ENCODE data around the gene TARBP1. TPM values are rescaled to one million over a fixed set of nuclear protein-coding genes. Genes with fewer than 3 reads are reported as not detected.
A peak's percentile ranks its signal among the peaks of the same experiment; 100 is the strongest.
"Not testable (repeated sequence)": the region's sequence is repeated elsewhere in the genome, so short reads cannot be mapped to it uniquely, and the experiment has no call there.

The TARBP1 gene
- total RNA-seq, 1 donor from 2014 or later, result 11.2 TPM

GRCh38 chr1:234393190-234393589, 85.8 kb downstream of the TARBP1 start:
- DNase-seq (ENCODE audit: low spot score), result no peak
- H3K4me3 Mint-ChIP-seq (ENCODE audit: unreplicated experiment), result no peak overlapping the region
- H3K27ac Mint-ChIP-seq (ENCODE audit: unreplicated experiment), result no peak overlapping the region
- H3K36me3 Mint-ChIP-seq (ENCODE audit: low read depth), result peaks cover 8% of the 10 kb centered on the region
- H3K4me1 Mint-ChIP-seq (ENCODE audit: low read depth), result no peaks in the 10 kb centered on the region
- no peaks in the 10 kb centered on the region for H3K9me3 Mint-ChIP-seq (ENCODE audit: low read depth)
- TF ChIP-seq CTCF (IDR thresholded peaks at IDR 0.05), result peak; percentile 13
- no peaks in the 10 kb centered on the region for H3K27me3 Mint-ChIP-seq (ENCODE audit: low read depth)

GRCh38 chr1:234388094-234388493, 90.9 kb downstream of the TARBP1 start:
- TF ChIP-seq CTCF (IDR thresholded peaks at IDR 0.05), result no peak
- H3K36me3 Mint-ChIP-seq (ENCODE audit: low read depth), result peaks cover 15% of the 10 kb centered on the region

GRCh38 chr1:234386122-234386521, 92.9 kb downstream of the TARBP1 start:
- Mint-ChIP-seq H3K27ac (ENCODE audit: unreplicated experiment) (no peak overlapping the region), H3K4me3 (ENCODE audit: unreplicated experiment) (no peak overlapping the region), H3K9me3 (ENCODE audit: low read depth) (no peaks in the 10 kb centered on the region), H3K36me3 (ENCODE audit: low read depth) (peaks cover 13% of the 10 kb centered on the region), H3K27me3 (ENCODE audit: low read depth) (no peaks in the 10 kb centered on the region), H3K4me1 (ENCODE audit: low read depth) (no peaks in the 10 kb centered on the region)
- DNase-seq (ENCODE audit: low spot score), result no peak
- TF ChIP-seq CTCF (IDR thresholded peaks at IDR 0.05), result no peak

More at GRCh38 chr1:234388094-234388493, 90.9 kb downstream of the TARBP1 start:
- Mint-ChIP-seq H3K4me1 (ENCODE audit: low read depth) (no peaks in the 10 kb centered on the region), H3K27me3 (ENCODE audit: low read depth) (no peaks in the 10 kb centered on the region), H3K9me3 (ENCODE audit: low read depth) (no peaks in the 10 kb centered on the region), H3K4me3 (ENCODE audit: unreplicated experiment) (no peak overlapping the region), H3K27ac (ENCODE audit: unreplicated experiment) (no peak overlapping the region)
- no peak for DNase-seq (ENCODE audit: low spot score)

GRCh38 chr1:234381699-234382555, 97.1 kb downstream of the TARBP1 start:
- H3K36me3 Mint-ChIP-seq (ENCODE audit: low read depth), result peaks cover 30% of the 10 kb centered on the region
- H3K27me3 Mint-ChIP-seq (ENCODE audit: low read depth), result no peaks in the 10 kb centered on the region
- no peaks in the 10 kb centered on the region for H3K9me3 Mint-ChIP-seq (ENCODE audit: low read depth)
- no peaks in the 10 kb centered on the region for H3K4me1 Mint-ChIP-seq (ENCODE audit: low read depth)
- no peak for TF ChIP-seq CTCF (IDR thresholded peaks at IDR 0.05)
- no peak overlapping the region for H3K4me3 Mint-ChIP-seq (ENCODE audit: unreplicated experiment)
- H3K27ac Mint-ChIP-seq (ENCODE audit: unreplicated experiment), result no peak overlapping the region
- DNase-seq (ENCODE audit: low spot score), result no peak

- not testable (repeated sequence) for H3K27me3 Mint-ChIP-seq (ENCODE audit: low read depth); H3K27ac Mint-ChIP-seq (ENCODE audit: unreplicated experiment); H3K9me3 Mint-ChIP-seq (ENCODE audit: low read depth); H3K4me3 Mint-ChIP-seq (ENCODE audit: unreplicated experiment); DNase-seq (ENCODE audit: low spot score); H3K4me1 Mint-ChIP-seq (ENCODE audit: low read depth)
- peaks cover 34% of the 10 kb centered on the region for H3K36me3 Mint-ChIP-seq (ENCODE audit: low read depth)
Measured at GRCh38 chr1:234379591-234380109, 99.3 kb downstream of the TARBP1 start.
